Neural progenitor cell (in vitro differentiated cells): ENCODE data around the gene FMR1. TPM values are rescaled to one million over a fixed set of nuclear protein-coding genes. Genes with fewer than 3 reads are reported as not detected.

Experiments used
- DNase-seq: peaks from one replicate; pipeline ENCODE4 v3.0.0-alpha.2; 2016; ENCODE audit warnings: low spot score
- H2AFZ ChIP-seq: fragments of 200-600 bp; sonication (generic); replicated peaks from 2 replicates; pipeline ENCODE4 v1.6.1; 2016; ENCODE audit warnings: antibody characterized with exemption
- H3F3A ChIP-seq: fragments of 200-600 bp; sonication (generic); 2 replicates; pipeline ENCODE4 v1.6.1; 2016; ENCODE audit warnings: antibody characterized with exemption, low read depth
- H3K27ac ChIP-seq: fragments of 200-600 bp; sonication (generic); 2 replicates; pipeline ENCODE4 v1.5.1; 2016; ENCODE audit warnings: mild to moderate bottlenecking
- H3K27me3 ChIP-seq: fragments of 200-600 bp; sonication (generic); 2 replicates; pipeline ENCODE4 v1.6.1; 2016; ENCODE audit warnings: mild to moderate bottlenecking, moderate library complexity
- H3K36me3 ChIP-seq: fragments of 200-600 bp; sonication (generic); 2 replicates; pipeline ENCODE4 v1.5.1; 2016
- H3K4me1 ChIP-seq: fragments of 200-600 bp; sonication (generic); 2 replicates; pipeline ENCODE4 v1.6.1; 2016; ENCODE audit warnings: mixed run types
- H3K4me2 ChIP-seq: fragments of 200-600 bp; sonication (generic); 2 replicates; pipeline ENCODE4 v1.6.1; 2016
- H3K4me3 ChIP-seq: fragments of 200-600 bp; sonication (generic); 2 replicates; pipeline ENCODE4 v1.5.1; 2016
- H3K79me2 ChIP-seq: fragments of 200-600 bp; sonication (generic); 2 replicates; pipeline ENCODE4 v1.6.1; 2016; ENCODE audit warnings: low read depth
- H3K9ac ChIP-seq: fragments of 200-600 bp; sonication (generic); 2 replicates; pipeline ENCODE4 v1.6.1; 2016
- H3K9me3 ChIP-seq: fragments of 200-600 bp; sonication (generic); 2 replicates; pipeline ENCODE4 v1.5.1; 2016; ENCODE audit warnings: low read depth
- H4K20me1 ChIP-seq: fragments of 200-600 bp; sonication (generic); 2 replicates; pipeline ENCODE4 v1.6.1; 2016; ENCODE audit warnings: low read depth
- H3K27ac Mint-ChIP-seq: 3 replicates; pipeline ENCODE4 v1.8.0; 2021; ENCODE audit warnings: mixed read lengths
- H3K27me3 Mint-ChIP-seq: 2 replicates; pipeline ENCODE4 v1.8.0; 2022; ENCODE audit warnings: low read depth, mild to moderate bottlenecking, inconsistent platforms, moderate library complexity, mixed read lengths; ENCODE audit not compliant: insufficient read depth
- H3K36me3 Mint-ChIP-seq: 3 replicates; pipeline ENCODE4 v1.8.0; 2021; ENCODE audit warnings: mixed read lengths
- H3K4me1 Mint-ChIP-seq: 3 replicates; pipeline ENCODE4 v1.8.0; 2021; ENCODE audit warnings: mixed read lengths
- H3K4me3 Mint-ChIP-seq: 3 replicates; pipeline ENCODE4 v1.8.0; 2021; ENCODE audit warnings: mild to moderate bottlenecking, moderate library complexity, mixed read lengths
- H3K9me3 Mint-ChIP-seq: 3 replicates; pipeline ENCODE4 v1.8.0; 2020; ENCODE audit warnings: mixed read lengths
- CTCF ChIP-seq: fragments of 200-600 bp; sonication (generic); IDR thresholded peaks from 2 replicates; pipeline ENCODE4 v1.5.1; 2017; ENCODE audit warnings: antibody characterized with exemption, mild to moderate bottlenecking
- EZH2 ChIP-seq: fragments of 200-600 bp; sonication (generic); IDR thresholded peaks from 2 replicates; pipeline ENCODE4 v1.6.1; 2017; ENCODE audit warnings: antibody characterized with exemption, mild to moderate bottlenecking, moderate library complexity
- EZH2phosphoT487 ChIP-seq: fragments of 200-600 bp; sonication (generic); IDR thresholded peaks from 2 replicates; pipeline ENCODE4 v1.6.1; 2017; ENCODE audit warnings: antibody characterized with exemption
- total RNA-seq: library from RNA; depleted of rRNA; stranded (reverse); fragments of >200 nt; gene quantifications from 2 replicates; pipeline ENCODE4 v1.2.3, GENCODE V29; 2015; ENCODE audit warnings: low replicate concordance

Gene FMR1
- total RNA-seq, 1 donor from 2014 or later = 61.1 TPM

GRCh38 chrX:147917700-147918695 is 6.3 kb downstream of the FMR1 start:
- Histone ChIP-seq H2AFZ (no peak overlapping the region), H3K9ac (no peak overlapping the region), H3K4me2 (no peak overlapping the region), H3K79me2 (peaks cover 100% of the 10 kb centered on the region), H3K36me3 (peaks cover 6% of the 10 kb centered on the region), H4K20me1 (peaks cover 61% of the 10 kb centered on the region), H3K27me3 (no peaks in the 10 kb centered on the region), H3K27ac (no peak overlapping the region), H3F3A (no peaks in the 10 kb centered on the region), H3K4me1 (peaks cover 52% of the 10 kb centered on the region), H3K9me3 (no peaks in the 10 kb centered on the region), H3K4me3 (no peak overlapping the region)
- Mint-ChIP-seq H3K4me1 (peaks cover 20% of the 10 kb centered on the region), H3K36me3 (peaks cover 5% of the 10 kb centered on the region), H3K9me3 (no peaks in the 10 kb centered on the region), H3K27me3 (no peaks in the 10 kb centered on the region), H3K27ac (no peak overlapping the region), H3K4me3 (no peak overlapping the region)
- TF ChIP-seq EZH2phosphoT487 (no peak), EZH2 (no peak), CTCF (no peak)
- DNase-seq = no peak

GRCh38 chrX:147920161-147920666 is 8.5 kb downstream of the FMR1 start:
- Histone ChIP-seq H3K4me1 (peaks cover 43% of the 10 kb centered on the region), H4K20me1 (peaks cover 55% of the 10 kb centered on the region), H3K27ac (no peak overlapping the region), H3K9ac (no peak overlapping the region), H3K27me3 (no peaks in the 10 kb centered on the region), H3K9me3 (no peaks in the 10 kb centered on the region), H3K36me3 (peaks cover 6% of the 10 kb centered on the region), H3K79me2 (peaks cover 98% of the 10 kb centered on the region), H3F3A (no peaks in the 10 kb centered on the region), H3K4me3 (no peak overlapping the region), H2AFZ (no peak overlapping the region), H3K4me2 (peak overlapping the region; percentile 27)
- Mint-ChIP-seq H3K36me3 (peaks cover 7% of the 10 kb centered on the region), H3K4me1 (peaks cover 10% of the 10 kb centered on the region), H3K27ac (no peak overlapping the region), H3K4me3 (no peak overlapping the region), H3K9me3 (no peaks in the 10 kb centered on the region), H3K27me3 (no peaks in the 10 kb centered on the region)
- TF ChIP-seq EZH2 (no peak), EZH2phosphoT487 (no peak)
- DNase-seq = no peak

- Histone ChIP-seq H3K36me3 (peaks cover 7% of the 10 kb centered on the region), H3K4me2 (no peak overlapping the region), H3K4me1 (peaks cover 31% of the 10 kb centered on the region), H3K9ac (no peak overlapping the region), H3K4me3 (no peak overlapping the region), H2AFZ (no peak overlapping the region), H3K9me3 (no peaks in the 10 kb centered on the region), H3K79me2 (peaks cover 80% of the 10 kb centered on the region), H3K27me3 (no peaks in the 10 kb centered on the region), H3K27ac (no peak overlapping the region), H3F3A (no peaks in the 10 kb centered on the region), H4K20me1 (peaks cover 47% of the 10 kb centered on the region)
- no peak overlapping the region for H3K27ac Mint-ChIP-seq
- TF ChIP-seq EZH2 (no peak), CTCF (no peak), EZH2phosphoT487 (no peak)
- H3K36me3 Mint-ChIP-seq = peaks cover 2% of the 10 kb centered on the region
- peaks cover 4% of the 10 kb centered on the region for H3K4me1 Mint-ChIP-seq
- no peaks in the 10 kb centered on the region for H3K27me3 Mint-ChIP-seq
- no peak for DNase-seq
- no peak overlapping the region for H3K4me3 Mint-ChIP-seq
- no peaks in the 10 kb centered on the region for H3K9me3 Mint-ChIP-seq
These were observed 11.9 kb downstream of the FMR1 start for GRCh38 chrX:147923605-147924004.

GRCh38 chrX:147927256-147927655 is 15.5 kb downstream of the FMR1 start:
- H3K9me3 Mint-ChIP-seq = no peaks in the 10 kb centered on the region
- no peak for DNase-seq
- Histone ChIP-seq H3K4me3 (no peak overlapping the region), H3K27me3 (no peaks in the 10 kb centered on the region), H3K9ac (no peak overlapping the region), H3K4me2 (no peak overlapping the region), H3F3A (no peaks in the 10 kb centered on the region), H3K9me3 (no peaks in the 10 kb centered on the region), H3K27ac (no peak overlapping the region), H2AFZ (no peak overlapping the region), H3K4me1 (no peaks in the 10 kb centered on the region), H3K36me3 (peaks cover 19% of the 10 kb centered on the region), H4K20me1 (peaks cover 22% of the 10 kb centered on the region), H3K79me2 (peaks cover 43% of the 10 kb centered on the region)
- no peaks in the 10 kb centered on the region for H3K4me1 Mint-ChIP-seq
- no peak overlapping the region for H3K27ac Mint-ChIP-seq
- H3K4me3 Mint-ChIP-seq = no peak overlapping the region
- TF ChIP-seq EZH2phosphoT487 (no peak), CTCF (no peak), EZH2 (no peak)
- H3K36me3 Mint-ChIP-seq = peaks cover 2% of the 10 kb centered on the region
- H3K27me3 Mint-ChIP-seq = no peaks in the 10 kb centered on the region
